GM10266 (cell line): ENCODE measurements around the gene GRHL3.

Source experiments
- DNase-seq: peaks from one replicate; pipeline ENCODE4 v3.0.0; 2012; ENCODE audit errors: extremely low spot score
- CTCF ChIP-seq: IDR thresholded peaks from 2 replicates; pipeline ENCODE4 v1.5.1; 2012; ENCODE audit warnings: mild to moderate bottlenecking, low read depth; ENCODE audit not compliant: control insufficient read depth, insufficient read depth; ENCODE audit errors: missing control alignments

Gene GRHL3

DNA sequence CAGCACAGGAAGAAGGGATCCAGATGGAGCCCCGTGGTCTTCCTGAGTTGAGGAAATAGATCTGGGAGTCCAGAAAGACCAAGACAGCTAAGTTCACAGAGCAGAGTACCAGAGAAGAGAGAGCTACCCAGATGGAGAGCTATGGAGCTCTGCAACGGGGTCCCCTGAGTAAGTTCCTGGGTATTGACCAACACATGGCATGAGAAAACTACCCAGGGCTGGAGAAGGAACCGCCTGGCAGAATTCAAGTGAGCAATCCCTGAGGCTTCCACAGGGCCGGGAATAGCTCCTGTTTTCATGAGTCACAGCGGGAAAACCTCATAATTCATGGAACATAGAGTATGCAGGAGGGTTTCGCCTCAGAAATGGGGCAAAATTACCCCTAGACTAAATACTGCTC lies 74.7 kb downstream of the GRHL3 start:
- no peak for TF ChIP-seq CTCF
- DNase-seq: no peak

GRCh38 chr1:24400065-24400464 lies 80.9 kb downstream of the GRHL3 start:
- no peak for DNase-seq
- TF ChIP-seq CTCF: no peak

- TF ChIP-seq CTCF: no peak
- DNase-seq: no peak
These were observed 84.6 kb downstream of the GRHL3 start for GRCh38 chr1:24403806-24404205.
